A549 (cell line): ENCODE data around the gene MMGT1. TPM values are rescaled to one million over a fixed set of nuclear protein-coding genes. Genes with fewer than 3 reads are reported as not detected.

ENCODE experiments used
- ATAC-seq, 2 experiments: fragments of 200-7000 bp in 1 of 2; fragments of >200 bp in 1 of 2; cut with Nextera tagmentation in 1 of 2; cut with Tn5 transposase in 1 of 2; 3 replicates each; pipeline versions ENCODE4 v1.8.0 to v1.9.1; 2018 to 2020; ENCODE audit warnings: mild to moderate bottlenecking in 1 of 2, moderate library complexity in 1 of 2
- CTCF ChIA-PET: fragments of 300-600 bp; sonication (Branson Sonifier 250); formaldehyde crosslinking; extraction: SDS; loops from one replicate; lab custom pipeline; 2021; ENCODE audit warnings: antibody characterized with exemption, inconsistent platforms; lab: Yijun Ruan, JAX
- POLR2A ChIA-PET: fragments of 350-600 bp; formaldehyde crosslinking; extraction: SDS; loops from one replicate; lab custom pipeline; 2021; ENCODE audit warnings: antibody characterized with exemption, inconsistent platforms; lab: Yijun Ruan, JAX
- DNase-seq, 2 experiments: peaks; one replicate each; pipeline versions ENCODE4 v3.0.0 to v3.0.0-alpha.2; 2011 to 2016; ENCODE audit warnings: low read depth in 1 of 2, low spot score in 1 of 2
- FAIRE-seq: peaks from 2 replicates; lab custom pipeline; 2011; peaks lifted over from hg19 to GRCh38; lab: Jason Lieb, UNC
- H3K27ac ChIP-seq, 2 experiments: fragments of >200 bp; sonication (Bioruptor Twin); formaldehyde crosslinking; 3 replicates each; pipeline ENCODE4 v1.5.1; 2016 to 2017
- H3K4me1 ChIP-seq: fragments of >200 bp; sonication (Bioruptor Twin); formaldehyde crosslinking; 3 replicates; pipeline ENCODE4 v1.6.1; 2016
- H3K4me2 ChIP-seq: fragments of >200 bp; sonication (Bioruptor Twin); formaldehyde crosslinking; 3 replicates; pipeline ENCODE4 v1.6.1; 2016
- H3K4me3 ChIP-seq: fragments of >200 bp; sonication (Bioruptor Twin); formaldehyde crosslinking; 3 replicates; pipeline ENCODE4 v1.5.1; 2016
- H3K9me3 ChIP-seq: fragments of >200 bp; sonication (Bioruptor Twin); formaldehyde crosslinking; 3 replicates; pipeline ENCODE4 v1.6.1; 2016
- ATOH8 ChIP-seq: fragments of 250-450 bp; sonication (Bioruptor Pico); IDR thresholded peaks from 2 replicates; pipeline ENCODE4 v1.5.0; 2020; ENCODE audit warnings: low read depth, mild to moderate bottlenecking, moderate library complexity
- CBX2 ChIP-seq: fragments of 200-600 bp; sonication (generic); IDR thresholded peaks from 2 replicates; pipeline ENCODE4 v1.6.1; 2016; ENCODE audit warnings: low read depth, mild to moderate bottlenecking, borderline replicate concordance
- CTCF ChIP-seq: fragments of >200 bp; sonication (Bioruptor Twin); formaldehyde crosslinking; IDR thresholded peaks from 3 replicates; pipeline ENCODE4 v1.5.1; 2016
- EHF ChIP-seq: fragments of 250-450 bp; sonication (Bioruptor Pico); IDR thresholded peaks from 2 replicates; pipeline ENCODE4 v1.5.0; 2020; ENCODE audit warnings: mild to moderate bottlenecking
- ESRRA ChIP-seq: fragments of 150-350 bp; IDR thresholded peaks from 2 replicates; pipeline ENCODE4 v1.6.1; 2014; ENCODE audit warnings: mild to moderate bottlenecking, low read length, borderline replicate concordance
- FOSB ChIP-seq: fragments of 250-450 bp; sonication (Bioruptor Pico); IDR thresholded peaks from 2 replicates; pipeline ENCODE4 v1.5.0; 2020; ENCODE audit warnings: mild to moderate bottlenecking, moderate library complexity
- FOSL2 ChIP-seq, 2 experiments: fragments of 450-650 bp in 1 of 2; fragments of >200 bp in 1 of 2; sonication (Bioruptor Twin) in 1 of 2; formaldehyde crosslinking; IDR thresholded peaks; 2 replicates each; pipeline versions ENCODE4 v1.5.0 to v1.6.1; 2016 to 2020; ENCODE audit warnings: mild to moderate bottlenecking in 1 of 2, moderate library complexity in 1 of 2
- GATA3 ChIP-seq: IDR thresholded peaks from 2 replicates; pipeline ENCODE4 v1.6.1; 2012; ENCODE audit warnings: borderline replicate concordance
- HDAC2 ChIP-seq: fragments of 200-600 bp; sonication (generic); IDR thresholded peaks from 2 replicates; pipeline ENCODE4 v1.6.1; 2016
- HEYL ChIP-seq: fragments of 250-450 bp; sonication (Bioruptor Pico); IDR thresholded peaks from 2 replicates; pipeline ENCODE4 v1.8.0; 2021; ENCODE audit warnings: mild to moderate bottlenecking, moderate library complexity
- JUN ChIP-seq, 2 experiments: fragments of >200 bp; sonication (Bioruptor Twin); formaldehyde crosslinking; IDR thresholded peaks; 2 replicates in 1 of 2; 3 replicates in 1 of 2; pipeline ENCODE4 v1.6.1; 2016 to 2017
- JUNB ChIP-seq: fragments of >200 bp; sonication (Bioruptor Twin); formaldehyde crosslinking; IDR thresholded peaks from 2 replicates; pipeline ENCODE4 v1.6.1; 2016
- MAX ChIP-seq: IDR thresholded peaks from 2 replicates; pipeline ENCODE4 v1.6.1; 2012
- NR3C1 ChIP-seq: fragments of >200 bp; sonication (Bioruptor Twin); formaldehyde crosslinking; IDR thresholded peaks from 3 replicates; pipeline ENCODE4 v1.6.1; 2017
- REST ChIP-seq: fragments of 200-600 bp; sonication (generic); IDR thresholded peaks from 2 replicates; pipeline ENCODE4 v1.6.1; 2016; ENCODE audit warnings: antibody characterized with exemption, mild to moderate bottlenecking, moderate library complexity
- RFX5 ChIP-seq: fragments of 450-650 bp; IDR thresholded peaks from 2 replicates; pipeline ENCODE4 v1.7.1; 2014; ENCODE audit warnings: antibody characterized with exemption, mild to moderate bottlenecking, moderate library complexity
- SMC3 ChIP-seq: fragments of >200 bp; sonication (Bioruptor Twin); formaldehyde crosslinking; IDR thresholded peaks from 3 replicates; pipeline ENCODE4 v1.6.1; 2018; ENCODE audit warnings: inconsistent platforms
- SREBF2 ChIP-seq: fragments of 450-650 bp; IDR thresholded peaks from 2 replicates; pipeline ENCODE4 v1.6.1; 2014; ENCODE audit warnings: mild to moderate bottlenecking, moderate library complexity
- USF2 ChIP-seq: fragments of 450-650 bp; IDR thresholded peaks from 2 replicates; pipeline ENCODE4 v1.6.1; 2014; ENCODE audit warnings: antibody characterized with exemption
- ZC3H11A ChIP-seq: fragments of 450-650 bp; IDR thresholded peaks from 2 replicates; pipeline ENCODE4 v1.6.1; 2014; ENCODE audit warnings: antibody characterized with exemption, mild to moderate bottlenecking
- ZFP36 ChIP-seq: fragments of 450-650 bp; IDR thresholded peaks from 2 replicates; pipeline ENCODE4 v1.6.1; 2014; ENCODE audit warnings: borderline replicate concordance; ENCODE audit not compliant: partially characterized antibody
- ZNF302 ChIP-seq: fragments of 250-450 bp; sonication (Bioruptor Pico); IDR thresholded peaks from 2 replicates; pipeline ENCODE4 v1.9.0; 2021; ENCODE audit warnings: inconsistent platforms, mild to moderate bottlenecking, moderate library complexity
- ZSCAN20 ChIP-seq: fragments of 250-450 bp; sonication (Bioruptor Pico); IDR thresholded peaks from 2 replicates; pipeline ENCODE4 v1.8.0; 2022; ENCODE audit warnings: mild to moderate bottlenecking, moderate library complexity
- WGBS: methylation state at CpG from one replicate; pipeline ENCODE4 v1.1.6; 2017; ENCODE audit errors: missing lambda C conversion rate; 5-methylcytosine and 5-hydroxymethylcytosine counted together
- polyA plus RNA-seq, 4 experiments: library from polyadenylated mRNA; depleted of rRNA in 3 of 4; stranded (reverse); fragments of >200 nt; fragmentation: RNase III in 1 of 4; extraction: RNeasy Plus Mini Kit Qiagen cat#74134 plus additional on column Dnase treatment in 1 of 4; gene quantifications; 2 replicates in 3 of 4; 3 replicates in 1 of 4; pipeline ENCODE4 v1.2.3, GENCODE V29; 2011 to 2017
- TF ChIP-seq, protein P1 (sequence below): fragments of 150-350 bp; IDR thresholded peaks from 2 replicates; pipeline ENCODE4 v1.6.1; 2014; ENCODE audit warnings: low read depth, mild to moderate bottlenecking, low read length

MMGT1 gene
- polyA plus RNA-seq, 2 of the 4 experiments (the other 2 are of a cell fraction): 16.2 to 35.6 TPM

- TF ChIP-seq RFX5: no peak
- no peak for TF ChIP-seq ESRRA
- TF ChIP-seq FOSB (CRISPR knock-in tag): no peak
- no peak for TF ChIP-seq SMC3
- TF ChIP-seq HDAC2: no peak
- TF ChIP-seq ZC3H11A: no peak
- no peak for TF ChIP-seq CBX2
- TF ChIP-seq GATA3: peak; percentile 87
- TF ChIP-seq MAX: peak; percentile 20; the same call in 1 of the 2 replicates
- TF ChIP-seq JUNB: peak; percentile 40; the same call in 1 of the 2 replicates
- 0 out of 2 replicates have a peak, but pooled peaks have one; percentile 28 for TF ChIP-seq FOSL2 (IDR thresholded peaks at IDR 0.05)
- TF ChIP-seq FOSL2 (CRISPR knock-in tag; IDR thresholded peaks at IDR 0.05): peak; percentile 76
- peak; percentile 41 for TF ChIP-seq ZFP36
- TF ChIP-seq, all 56 proteins: peak for 5
- no peaks in the 10 kb centered on the region for H3K9me3 ChIP-seq
- ATAC-seq: peak; percentile 36 to 61; a peak in 3 of 6 replicates
- ChIA-PET POLR2A (interaction anchor here (0.5 kb wide), 1 partner anchor 902 kb away, joined by 4 read pairs; no protein-coding TSS in a partner anchor), CTCF (interaction anchor here (0.6 to 1.2 kb wide), 2 partner anchors 151 to 1388 kb away, joined by 3 to 4 read pairs; no protein-coding TSS in a partner anchor)
- DNase-seq: peak; percentile 50 to 57
- 18% methylated on average over 4 of the region's 4 CpGs for WGBS
- H3K4me1 ChIP-seq: peaks cover 10% of the 10 kb centered on the region; the same call in 2 of the 3 replicates
- no peak overlapping the region for H3K27ac ChIP-seq
- peak overlapping the region; percentile 75 for H3K4me2 ChIP-seq
- FAIRE-seq: peak; percentile 46
- H3K4me3 ChIP-seq: peak overlapping the region; percentile 15; the same call in 1 of the 3 replicates
Measured at GRCh38 chrX:135977611-135978010, 3.8 kb upstream of the MMGT1 start.

- WGBS: 95% methylated on average over 1 of the region's 1 CpG
- Histone ChIP-seq H3K4me3 (no peak overlapping the region), H3K9me3 (no peaks in the 10 kb centered on the region), H3K4me2 (no peak overlapping the region), H3K4me1 (peaks cover 20% of the 10 kb centered on the region; the same call in 2 of the 3 replicates), H3K27ac (no peak overlapping the region)
- DNase-seq (no peak), FAIRE-seq (no peak), ATAC-seq (no peak)
- ChIA-PET CTCF (interaction anchor here (1.1 kb wide), 1 partner anchor 53 kb away, joined by 3 read pairs; no protein-coding TSS in a partner anchor), POLR2A (no interaction called here)
- no peak for TF ChIP-seq JUNB
- no peak for TF ChIP-seq HEYL (CRISPR knock-in tag)
- TF ChIP-seq MAX: no peak
- TF ChIP-seq EHF (CRISPR knock-in tag): no peak
- no peak for TF ChIP-seq REST
- TF ChIP-seq CTCF: no peak
- TF ChIP-seq SMC3: no peak
- TF ChIP-seq FOSL2 (IDR thresholded peaks at IDR 0.05): no peak
- no peak for TF ChIP-seq FOSL2 (CRISPR knock-in tag; IDR thresholded peaks at IDR 0.05)
- no peak for TF ChIP-seq ATOH8 (CRISPR knock-in tag)
- no peak for TF ChIP-seq GATA3
- TF ChIP-seq, protein P1, sequence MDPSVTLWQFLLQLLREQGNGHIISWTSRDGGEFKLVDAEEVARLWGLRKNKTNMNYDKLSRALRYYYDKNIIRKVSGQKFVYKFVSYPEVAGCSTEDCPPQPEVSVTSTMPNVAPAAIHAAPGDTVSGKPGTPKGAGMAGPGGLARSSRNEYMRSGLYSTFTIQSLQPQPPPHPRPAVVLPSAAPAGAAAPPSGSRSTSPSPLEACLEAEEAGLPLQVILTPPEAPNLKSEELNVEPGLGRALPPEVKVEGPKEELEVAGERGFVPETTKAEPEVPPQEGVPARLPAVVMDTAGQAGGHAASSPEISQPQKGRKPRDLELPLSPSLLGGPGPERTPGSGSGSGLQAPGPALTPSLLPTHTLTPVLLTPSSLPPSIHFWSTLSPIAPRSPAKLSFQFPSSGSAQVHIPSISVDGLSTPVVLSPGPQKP: no peak
- no peak for TF ChIP-seq ZSCAN20 (CRISPR knock-in tag)
- TF ChIP-seq JUN (IDR thresholded peaks at IDR 0.05): no peak
- no peak for TF ChIP-seq USF2
- TF ChIP-seq SREBF2: no peak
- TF ChIP-seq ZNF302 (CRISPR knock-in tag): no peak
- TF ChIP-seq NR3C1: no peak
- TF ChIP-seq, all 56 proteins: peak for 0
Measured at GRCh38 chrX:135975421-135975820, 1.6 kb upstream of the MMGT1 start.
